Gastroesophageal sphincter (tissue), 3 donors: ENCODE results near the gene GOLGA7B.

Source experiments
- POLR2A ChIP-seq, 2 donors: fragments of 450-650 bp; IDR thresholded peaks; one replicate each; pipeline ENCODE4 v1.6.1; 2017; ENCODE audit warnings: antibody characterized with exemption in 2 of 2, mild to moderate bottlenecking in 2 of 2, moderate library complexity in 1 of 2
- POLR2AphosphoS5 ChIP-seq: sonication (generic); formaldehyde crosslinking; IDR thresholded peaks from one replicate; pipeline ENCODE4 v1.6.1; 2017; ENCODE audit warnings: antibody characterized with exemption
- TF ChIP-seq, protein P1 (sequence below), 4 experiments: fragments of 200-600 bp in 2 of 4; fragments of 450-650 bp in 2 of 4; sonication (generic) in 1 of 4; IDR thresholded peaks; one replicate each; pipeline ENCODE4 v1.5.1; 2017 to 2019; ENCODE audit warnings: antibody characterized with exemption in 4 of 4, mild to moderate bottlenecking in 2 of 4, moderate library complexity in 2 of 4

DNA sequence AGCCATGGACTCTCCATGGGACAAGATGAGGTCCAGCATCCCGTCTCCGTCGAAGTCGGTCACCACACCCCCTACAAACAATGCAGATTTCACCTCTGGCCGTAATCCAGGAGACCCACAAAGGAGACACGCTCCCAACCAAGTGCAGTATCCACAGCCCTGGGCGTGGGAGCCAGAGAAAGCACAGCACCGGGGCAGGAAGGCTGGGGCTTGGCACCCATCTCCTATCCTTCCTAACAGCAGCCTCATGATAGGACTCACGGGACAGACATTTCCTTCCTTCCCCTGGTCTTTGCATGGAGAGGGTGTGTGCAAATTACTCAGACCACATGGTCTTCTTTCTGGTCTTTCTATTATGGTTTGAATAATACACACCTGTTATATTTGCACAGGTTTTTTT, 46.3 kb downstream of the GOLGA7B start:
- TF ChIP-seq, protein P1, sequence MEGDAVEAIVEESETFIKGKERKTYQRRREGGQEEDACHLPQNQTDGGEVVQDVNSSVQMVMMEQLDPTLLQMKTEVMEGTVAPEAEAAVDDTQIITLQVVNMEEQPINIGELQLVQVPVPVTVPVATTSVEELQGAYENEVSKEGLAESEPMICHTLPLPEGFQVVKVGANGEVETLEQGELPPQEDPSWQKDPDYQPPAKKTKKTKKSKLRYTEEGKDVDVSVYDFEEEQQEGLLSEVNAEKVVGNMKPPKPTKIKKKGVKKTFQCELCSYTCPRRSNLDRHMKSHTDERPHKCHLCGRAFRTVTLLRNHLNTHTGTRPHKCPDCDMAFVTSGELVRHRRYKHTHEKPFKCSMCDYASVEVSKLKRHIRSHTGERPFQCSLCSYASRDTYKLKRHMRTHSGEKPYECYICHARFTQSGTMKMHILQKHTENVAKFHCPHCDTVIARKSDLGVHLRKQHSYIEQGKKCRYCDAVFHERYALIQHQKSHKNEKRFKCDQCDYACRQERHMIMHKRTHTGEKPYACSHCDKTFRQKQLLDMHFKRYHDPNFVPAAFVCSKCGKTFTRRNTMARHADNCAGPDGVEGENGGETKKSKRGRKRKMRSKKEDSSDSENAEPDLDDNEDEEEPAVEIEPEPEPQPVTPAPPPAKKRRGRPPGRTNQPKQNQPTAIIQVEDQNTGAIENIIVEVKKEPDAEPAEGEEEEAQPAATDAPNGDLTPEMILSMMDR (IDR thresholded peaks at IDR 0.05): no peak
- TF ChIP-seq POLR2A (IDR thresholded peaks at IDR 0.05) (no peak), POLR2AphosphoS5 (no peak)
